Right lobe of liver (tissue), 4 donors: ENCODE measurements around the gene PPP2R5C.
"Not testable (repeated sequence)": the region's sequence is repeated elsewhere in the genome, so short reads cannot be mapped to it uniquely, and the experiment has no call there.

Source experiments
- CTCF ChIP-seq, 4 donors: fragments of 200-600 bp in 3 of 4; fragments of 450-650 bp in 1 of 4; IDR thresholded peaks; one replicate each; pipeline versions ENCODE4 v1.5.1 to v1.8.0; 2016 to 2022; ENCODE audit warnings: antibody characterized with exemption in 4 of 4, mild to moderate bottlenecking in 2 of 4
- POLR2A ChIP-seq: fragments of 450-650 bp; IDR thresholded peaks from one replicate; pipeline ENCODE4 v1.6.1; 2017; ENCODE audit warnings: antibody characterized with exemption, mild to moderate bottlenecking
- donor health status: DM: no; HTN: no; CAD: no.
- donor health status: DM: no; HTN: no; CAD: no.
- donor health status: DM: no; HTN: yes; CAD: no.

GRCh38 chr14:101712341-101712740 lies 49.2 kb upstream of the PPP2R5C start:
- TF ChIP-seq CTCF (IDR thresholded peaks at IDR 0.05); POLR2A: not testable (repeated sequence)
